ENCODE measurements around the gene PPP1R12C. TPM values are rescaled to one million over a fixed set of nuclear protein-coding genes. Genes with fewer than 3 reads are reported as not detected.

PPP1R12C gene
- total RNA-seq, 1 experiment from 2014 or later, result 79.9 TPM

GRCh38 chr19:55088021-55088451 is 29.4 kb downstream of the PPP1R12C start:
- no peak overlapping the region for H3K18ac ChIP-seq (ENCODE audit: insufficient read length, low read depth, low read length)
- H3K27ac Mint-ChIP-seq, result peak overlapping the region; percentile 75 to 93 (median 80); a peak in 3 of 7 replicates
- no peak overlapping the region; the same call in 1 of the 2 replicates for H3K14ac ChIP-seq (ENCODE audit: insufficient read depth, low read length)
- H3K9me3 ChIP-seq (ENCODE audit: control insufficient read depth, low read depth, low read length), result no peaks in the 10 kb centered on the region
- H3K27me3 Mint-ChIP-seq (ENCODE audit: low read depth), result peaks cover 36% of the 10 kb centered on the region
- no peaks in the 10 kb centered on the region for H3K9me3 Mint-ChIP-seq
- H3K4me1 ChIP-seq (ENCODE audit: insufficient read depth, low read length), result peaks cover 12% of the 10 kb centered on the region; the same call in 1 of the 2 replicates
- peaks cover 20% of the 10 kb centered on the region for H3K23me2 ChIP-seq (ENCODE audit: insufficient read length, low read depth, low read length, poor library complexity, severe bottlenecking)
- H4K8ac ChIP-seq (replicated peaks; ENCODE audit: insufficient read length, low read depth, low read length), result no peak overlapping the region
- H3K36me3 Mint-ChIP-seq (ENCODE audit: insufficient read depth in 1 of 3, low read depth in 3 of 3), result peaks cover 14 to 26% (median 24%) of the 10 kb centered on the region in 3 experiments; a peak in 6 of 7 replicates
- no peak overlapping the region for H3K4ac ChIP-seq (ENCODE audit: low read depth, low read length)
- H2AFZ ChIP-seq (ENCODE audit: low read length), result no peak overlapping the region
- H2BK5ac ChIP-seq (ENCODE audit: insufficient read length, low read length), result no peak overlapping the region
- peaks cover 2% of the 10 kb centered on the region for H4K20me1 ChIP-seq (ENCODE audit: control insufficient read depth, insufficient read depth, insufficient read length)
- no peak for DNase-seq
- TF ChIP-seq, protein P1, sequence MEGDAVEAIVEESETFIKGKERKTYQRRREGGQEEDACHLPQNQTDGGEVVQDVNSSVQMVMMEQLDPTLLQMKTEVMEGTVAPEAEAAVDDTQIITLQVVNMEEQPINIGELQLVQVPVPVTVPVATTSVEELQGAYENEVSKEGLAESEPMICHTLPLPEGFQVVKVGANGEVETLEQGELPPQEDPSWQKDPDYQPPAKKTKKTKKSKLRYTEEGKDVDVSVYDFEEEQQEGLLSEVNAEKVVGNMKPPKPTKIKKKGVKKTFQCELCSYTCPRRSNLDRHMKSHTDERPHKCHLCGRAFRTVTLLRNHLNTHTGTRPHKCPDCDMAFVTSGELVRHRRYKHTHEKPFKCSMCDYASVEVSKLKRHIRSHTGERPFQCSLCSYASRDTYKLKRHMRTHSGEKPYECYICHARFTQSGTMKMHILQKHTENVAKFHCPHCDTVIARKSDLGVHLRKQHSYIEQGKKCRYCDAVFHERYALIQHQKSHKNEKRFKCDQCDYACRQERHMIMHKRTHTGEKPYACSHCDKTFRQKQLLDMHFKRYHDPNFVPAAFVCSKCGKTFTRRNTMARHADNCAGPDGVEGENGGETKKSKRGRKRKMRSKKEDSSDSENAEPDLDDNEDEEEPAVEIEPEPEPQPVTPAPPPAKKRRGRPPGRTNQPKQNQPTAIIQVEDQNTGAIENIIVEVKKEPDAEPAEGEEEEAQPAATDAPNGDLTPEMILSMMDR (conservative IDR thresholded peaks at IDR 0.05), result no peak
- H3K4me2 ChIP-seq (ENCODE audit: insufficient read depth, insufficient read length, low read length), result peak overlapping the region; percentile 73
- no CpG with 5 or more reads among the region's 12 CpGs for WGBS (ENCODE audit: extremely low coverage, insufficient read length, low lambda C conversion rate)
- H3K9ac ChIP-seq (ENCODE audit: extremely low read depth, insufficient read length, low read length), result no peak overlapping the region
- peaks cover 30 to 52% of the 10 kb centered on the region in 2 experiments for H3K4me1 Mint-ChIP-seq
- no peaks in the 10 kb centered on the region for H3K27me3 ChIP-seq (ENCODE audit: insufficient read depth, low read length)
- no peak overlapping the region for H2BK12ac ChIP-seq (ENCODE audit: insufficient read length, low read depth, low read length)
- H3K56ac ChIP-seq (ENCODE audit: insufficient read length, low read depth, low read length), result no peak overlapping the region
- H2BK20ac ChIP-seq (ENCODE audit: low read depth, low read length, poor library complexity, severe bottlenecking), result no peak overlapping the region
- no peak overlapping the region for H2AK5ac ChIP-seq (ENCODE audit: insufficient read length, low read length)
- H3K79me2 ChIP-seq (ENCODE audit: insufficient read depth, low read length), result no peaks in the 10 kb centered on the region
- H4K5ac ChIP-seq (ENCODE audit: insufficient read length, low read depth, low read length), result no peak overlapping the region
- H3K79me1 ChIP-seq (ENCODE audit: insufficient read depth, low read depth, low read length, poor library complexity, severe bottlenecking), result no peaks in the 10 kb centered on the region
- no peak overlapping the region for H3K23ac ChIP-seq (ENCODE audit: insufficient read length, low read depth, low read length)
- peak overlapping the region; percentile 73 to 82 for H3K4me3 Mint-ChIP-seq
- no peak overlapping the region for H4K91ac ChIP-seq (ENCODE audit: insufficient read length, low read depth, low read length)
- no peak overlapping the region; the same call in 1 of the 2 replicates for H2BK15ac ChIP-seq (ENCODE audit: low read depth, low read length)
- no peak overlapping the region for H2BK120ac ChIP-seq (ENCODE audit: low read depth, low read length, poor library complexity, severe bottlenecking)
- no peak overlapping the region for H3K27ac ChIP-seq (ENCODE audit: insufficient read length, low read depth, low read length)
- no peak overlapping the region for H3T11ph ChIP-seq (ENCODE audit: low read length)

Measured in H9 (cell line).